Right renal cortex interstitium (tissue), 3 donors: ENCODE data around the gene STAG1. TPM values are rescaled to one million over a fixed set of nuclear protein-coding genes. Genes with fewer than 3 reads are reported as not detected.
"Not testable (repeated sequence)": the region's sequence is repeated elsewhere in the genome, so short reads cannot be mapped to it uniquely, and the experiment has no call there.

Experiments used
- DNase-seq, 3 donors: peaks; one replicate each; pipeline ENCODE4 v3.0.0-alpha.2; 2013; ENCODE audit warnings: low read depth in 3 of 3, low spot score in 2 of 3
- polyA plus RNA-seq, 3 donors: library from polyadenylated mRNA; unstranded; fragments of 120-200 nt; gene quantifications; one replicate each; pipeline ENCODE4 v1.2.1, GENCODE V29; 2013; ENCODE audit not compliant: insufficient read length in 3 of 3

STAG1 gene
- polyA plus RNA-seq, 3 donors: 52.6 to 57.4 (median 55.9) TPM

GRCh38 chr3:136532766-136533165 lies 219.4 kb downstream of the STAG1 start:
- DNase-seq: no peak

DNA sequence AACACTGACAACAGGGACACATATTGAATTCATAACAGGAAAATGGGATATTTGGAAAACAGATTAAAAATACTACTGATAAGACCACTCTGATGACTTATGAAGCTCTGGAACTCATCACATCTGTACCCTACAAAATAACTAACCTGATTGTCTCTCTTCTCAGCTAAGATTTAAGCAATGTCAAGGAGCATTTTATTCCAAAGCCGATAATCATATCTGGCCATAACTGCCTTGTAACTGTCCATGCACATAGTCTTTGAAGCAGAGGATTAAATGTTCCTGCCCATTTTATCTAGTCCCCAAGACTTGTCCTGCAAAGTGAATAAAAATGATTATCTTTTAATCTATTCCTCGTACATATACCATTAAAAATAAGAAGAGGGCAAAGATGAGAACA lies 234.1 kb downstream of the STAG1 start:
- no peak for DNase-seq

GRCh38 chr3:136516656-136517055 lies 235.5 kb downstream of the STAG1 start:
- no peak for DNase-seq

- no peak for DNase-seq
These were observed 236.1 kb downstream of the STAG1 start for GRCh38 chr3:136516095-136516494.

- DNase-seq: not testable (repeated sequence)
These were observed 237.6 kb downstream of the STAG1 start for GRCh38 chr3:136514533-136514932.

DNA sequence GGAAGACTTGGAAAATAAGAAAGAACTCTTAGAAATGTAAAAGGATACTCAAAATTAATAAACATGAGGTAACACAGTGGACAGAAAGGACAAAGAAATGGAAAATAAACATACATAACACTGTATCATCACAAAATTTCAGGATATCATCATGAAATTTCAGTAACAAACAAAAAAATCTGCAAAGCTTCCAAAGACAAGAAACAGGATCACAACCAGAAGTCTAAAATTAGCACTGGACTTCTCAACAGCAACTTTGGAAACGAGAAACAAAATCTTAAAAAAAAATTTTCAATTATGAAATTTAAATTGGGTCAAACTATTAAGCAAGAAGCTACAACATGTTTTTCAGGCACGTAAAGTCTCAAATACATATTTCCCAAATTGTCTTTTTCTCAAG lies 238.8 kb downstream of the STAG1 start:
- no peak for DNase-seq

DNA sequence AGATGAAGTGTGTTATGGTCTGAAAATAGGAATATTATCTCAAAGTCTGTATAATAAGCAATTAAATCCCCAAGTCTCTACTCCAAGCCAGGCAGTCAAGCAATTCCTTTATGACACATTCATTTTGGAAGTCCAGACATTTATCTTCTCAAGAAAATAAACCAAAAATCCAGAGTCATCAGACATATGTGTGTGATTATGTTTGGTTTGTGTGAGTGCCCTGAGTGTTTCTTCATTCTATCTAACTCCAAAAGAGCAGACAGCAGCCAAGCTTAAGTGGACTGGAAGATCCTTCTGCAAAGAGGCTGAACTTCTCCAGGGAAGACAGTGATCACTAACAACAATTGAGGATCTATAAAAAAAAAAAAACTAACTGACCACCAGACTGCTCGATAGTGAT lies 239.8 kb downstream of the STAG1 start:
- no peak for DNase-seq

DNA sequence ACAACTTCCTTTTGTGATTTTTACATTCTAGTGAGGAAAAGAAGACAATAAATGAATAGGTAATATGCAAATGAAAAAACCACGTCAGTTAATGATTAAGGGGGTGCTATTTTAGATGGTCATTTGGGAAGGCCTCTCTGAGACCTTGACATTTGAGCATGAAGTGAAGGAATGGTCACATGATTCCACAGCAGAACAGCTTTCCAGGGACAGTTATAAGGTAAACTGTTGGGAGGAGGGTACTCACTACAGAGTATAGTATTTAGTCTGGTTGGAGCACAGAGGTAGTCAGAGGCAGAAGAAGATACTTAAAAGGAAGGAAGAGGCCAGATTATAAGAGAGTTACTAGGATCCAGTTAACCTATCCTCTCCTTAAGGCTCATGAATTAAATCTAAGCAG lies 246.5 kb downstream of the STAG1 start:
- DNase-seq: no peak

GRCh38 chr3:136503056-136503455 lies 249.1 kb downstream of the STAG1 start:
- DNase-seq: no peak

DNA sequence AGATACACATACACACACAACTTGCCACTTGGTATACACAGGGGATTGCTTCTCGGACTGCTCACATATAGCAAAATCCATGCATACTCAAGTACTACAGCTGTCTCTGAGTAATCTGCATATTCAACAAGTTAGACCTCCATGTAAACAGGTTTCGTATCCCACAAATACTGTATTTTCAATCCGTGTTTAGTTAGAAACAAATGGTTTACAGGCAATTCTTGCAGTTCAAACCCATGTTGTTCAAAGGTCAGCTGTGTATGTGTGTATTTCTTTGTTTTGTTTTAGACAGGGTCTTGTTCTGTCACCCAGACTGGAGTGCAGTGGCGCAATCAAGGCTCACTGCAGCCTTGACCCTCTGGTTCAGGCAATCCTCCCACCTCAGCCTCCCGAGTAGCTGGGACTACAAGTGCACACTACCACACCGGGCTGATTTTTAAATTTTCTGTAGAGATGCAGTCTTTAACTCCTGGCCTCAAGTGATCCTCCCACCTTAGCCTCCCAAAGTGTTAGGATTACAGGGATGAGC lies 253.2 kb downstream of the STAG1 start:
- no peak for DNase-seq

GRCh38 chr3:136495213-136495612 lies 257.0 kb downstream of the STAG1 start:
- DNase-seq: no peak

- DNase-seq: no peak
These were observed 261.4 kb downstream of the STAG1 start for GRCh38 chr3:136490646-136491405.

GRCh38 chr3:136485777-136486176 lies 266.4 kb downstream of the STAG1 start:
- DNase-seq: no peak

DNA sequence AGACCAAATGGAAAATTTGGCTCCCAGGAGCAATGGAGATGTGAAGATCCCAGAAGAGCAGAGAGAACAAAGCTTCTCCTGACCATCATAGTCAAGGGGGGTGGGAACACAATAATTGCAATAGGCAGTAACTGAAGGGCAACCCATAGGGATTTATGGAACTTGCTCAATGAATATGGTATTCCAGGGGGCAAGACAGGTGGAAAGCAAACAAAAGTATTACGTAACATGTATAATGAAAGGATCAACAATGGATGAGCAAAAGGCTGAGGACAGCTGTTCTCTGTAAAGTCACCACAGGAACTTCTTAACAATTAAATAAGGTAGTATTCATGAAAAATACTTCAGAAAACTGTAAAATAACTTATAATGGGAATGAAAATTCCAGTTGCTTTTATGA lies 275.9 kb downstream of the STAG1 start:
- no peak for DNase-seq

DNA sequence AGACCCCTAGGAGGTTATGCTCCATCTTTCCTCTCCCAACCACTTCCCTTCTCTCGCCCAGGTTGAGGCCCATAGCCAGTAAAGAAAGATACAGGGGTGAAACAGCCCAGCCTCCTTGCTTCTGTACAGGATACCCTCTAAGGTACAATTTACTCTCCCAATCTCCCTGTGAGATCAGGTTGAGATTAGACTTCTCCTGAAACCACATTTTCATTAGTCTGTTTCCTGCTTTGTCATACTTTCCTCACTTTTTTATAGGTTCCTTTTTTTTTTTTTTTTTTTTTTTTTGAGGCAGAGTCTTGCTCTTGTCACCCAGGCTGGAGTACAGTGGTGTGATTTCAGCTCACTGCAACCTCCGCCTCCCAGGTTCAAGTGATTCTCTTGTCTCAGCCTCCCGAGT lies 277.3 kb downstream of the STAG1 start:
- not testable (repeated sequence) for DNase-seq

DNA sequence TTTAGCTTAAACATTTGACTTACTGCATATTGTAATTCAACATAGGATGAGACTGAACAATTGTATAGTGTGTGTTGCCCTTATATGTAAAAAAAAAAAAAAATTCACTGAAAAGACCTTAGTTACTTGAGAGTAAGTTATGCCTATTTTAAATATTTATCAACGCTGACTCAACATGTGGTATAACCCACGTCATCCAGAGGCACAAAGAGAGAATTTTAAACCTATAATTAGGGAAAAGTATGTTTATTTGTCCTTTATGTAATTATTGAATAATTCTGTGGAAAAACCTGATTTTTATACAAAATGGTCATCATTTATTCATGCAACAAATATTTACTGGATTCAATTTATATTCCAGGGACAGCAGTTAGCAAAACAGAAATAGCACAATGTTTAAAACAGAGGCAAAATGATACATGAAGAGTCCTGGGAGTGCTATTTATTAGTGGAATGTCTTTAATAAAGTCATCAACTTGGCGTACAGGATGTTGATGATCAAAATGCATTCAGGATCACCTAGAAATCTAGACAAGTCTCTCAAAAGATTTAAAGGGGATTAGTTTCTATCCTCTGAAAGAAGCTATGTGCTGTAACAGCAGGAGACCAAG lies 278.4 kb downstream of the STAG1 start:
- DNase-seq: no peak

GRCh38 chr3:136465296-136465695 lies 286.9 kb downstream of the STAG1 start:
- no peak for DNase-seq

DNA sequence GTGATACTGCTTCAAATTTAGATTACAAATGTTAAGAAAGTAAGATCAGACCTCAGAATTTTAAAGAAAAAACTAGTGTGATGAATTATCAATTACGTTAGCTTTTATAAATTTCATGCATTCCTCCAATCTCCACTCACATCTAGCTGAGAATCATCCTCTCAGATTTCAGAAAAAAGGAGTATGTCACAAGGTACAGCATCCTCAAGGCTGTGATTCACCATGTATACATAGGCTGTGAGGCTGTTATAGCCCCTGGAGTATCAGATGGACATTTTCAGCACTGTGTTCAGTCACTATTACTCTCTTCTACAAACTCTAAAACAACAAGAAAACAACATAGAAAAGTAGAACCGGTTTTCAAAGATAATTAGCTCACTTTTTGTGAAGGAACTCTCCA lies 287.7 kb downstream of the STAG1 start:
- DNase-seq: no peak

DNA sequence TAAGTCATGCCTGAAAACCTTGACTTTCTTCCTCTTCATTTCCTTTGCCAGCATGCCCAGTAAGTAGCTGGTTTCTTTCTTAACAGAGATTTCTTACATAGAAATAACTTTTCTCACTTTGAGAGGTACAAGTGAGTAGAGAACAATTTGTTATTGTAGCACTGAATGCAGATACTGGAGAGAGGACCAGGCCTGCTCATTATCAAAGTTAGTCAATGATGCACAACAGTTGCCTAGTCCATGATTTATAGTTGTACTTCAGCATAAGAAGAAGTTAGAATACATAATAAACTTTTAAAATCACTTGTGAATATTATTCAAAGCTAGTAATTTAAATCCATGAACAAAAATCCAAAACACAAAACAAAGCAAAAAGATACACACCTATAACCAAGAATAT lies 289.0 kb downstream of the STAG1 start:
- no peak for DNase-seq

GRCh38 chr3:136457793-136458192 lies 294.4 kb downstream of the STAG1 start:
- DNase-seq: no peak

- no peak for DNase-seq
These were observed 296.0 kb downstream of the STAG1 start for GRCh38 chr3:136456196-136456595.

GRCh38 chr3:136444581-136444980 lies 307.6 kb downstream of the STAG1 start:
- DNase-seq: no peak
